Endothelial cell of umbilical vein (primary cell): ENCODE data around the gene NKX6-2.

ENCODE experiments used
- CTCF ChIP-seq, 2 donors: IDR thresholded peaks; 1 replicate in 1 of 2; 2 replicates in 1 of 2; pipeline ENCODE4 v1.5.1; 2011; ENCODE audit warnings: low read length in 2 of 2, mild to moderate bottlenecking in 2 of 2, moderate library complexity in 2 of 2, control low read depth in 1 of 2, inconsistent platforms in 1 of 2, low read depth in 1 of 2; ENCODE audit not compliant: insufficient read depth in 1 of 2; ENCODE audit errors: extremely low read depth in 1 of 2
- EZH2 ChIP-seq: IDR thresholded peaks from 2 replicates; pipeline ENCODE4 v1.6.1; 2012; ENCODE audit warnings: borderline replicate concordance, low read depth, mild to moderate bottlenecking, moderate library complexity, low read length, inconsistent platforms; ENCODE audit not compliant: severe bottlenecking
- FOS ChIP-seq: IDR thresholded peaks from 2 replicates; pipeline ENCODE4 v1.6.1; 2011; ENCODE audit warnings: mild to moderate bottlenecking, low read length, moderate library complexity, borderline replicate concordance; ENCODE audit not compliant: insufficient read depth
- JUN ChIP-seq: IDR thresholded peaks from 2 replicates; pipeline ENCODE4 v1.6.1; 2011; ENCODE audit warnings: borderline replicate concordance, low read depth; ENCODE audit not compliant: insufficient read length, insufficient read depth
- MYC ChIP-seq: IDR thresholded peaks from one replicate; pipeline ENCODE4 v1.6.1; 2011; ENCODE audit warnings: mild to moderate bottlenecking, low read depth, low read length
- POLR2A ChIP-seq: IDR thresholded peaks from 2 replicates; pipeline ENCODE4 v1.6.1; 2012; ENCODE audit warnings: low read depth, mild to moderate bottlenecking, control low read depth, low read length
- TF ChIP-seq, protein P1 (sequence below): IDR thresholded peaks from 2 replicates; pipeline ENCODE4 v1.6.1; 2011; ENCODE audit not compliant: insufficient read depth, insufficient read length

DNA sequence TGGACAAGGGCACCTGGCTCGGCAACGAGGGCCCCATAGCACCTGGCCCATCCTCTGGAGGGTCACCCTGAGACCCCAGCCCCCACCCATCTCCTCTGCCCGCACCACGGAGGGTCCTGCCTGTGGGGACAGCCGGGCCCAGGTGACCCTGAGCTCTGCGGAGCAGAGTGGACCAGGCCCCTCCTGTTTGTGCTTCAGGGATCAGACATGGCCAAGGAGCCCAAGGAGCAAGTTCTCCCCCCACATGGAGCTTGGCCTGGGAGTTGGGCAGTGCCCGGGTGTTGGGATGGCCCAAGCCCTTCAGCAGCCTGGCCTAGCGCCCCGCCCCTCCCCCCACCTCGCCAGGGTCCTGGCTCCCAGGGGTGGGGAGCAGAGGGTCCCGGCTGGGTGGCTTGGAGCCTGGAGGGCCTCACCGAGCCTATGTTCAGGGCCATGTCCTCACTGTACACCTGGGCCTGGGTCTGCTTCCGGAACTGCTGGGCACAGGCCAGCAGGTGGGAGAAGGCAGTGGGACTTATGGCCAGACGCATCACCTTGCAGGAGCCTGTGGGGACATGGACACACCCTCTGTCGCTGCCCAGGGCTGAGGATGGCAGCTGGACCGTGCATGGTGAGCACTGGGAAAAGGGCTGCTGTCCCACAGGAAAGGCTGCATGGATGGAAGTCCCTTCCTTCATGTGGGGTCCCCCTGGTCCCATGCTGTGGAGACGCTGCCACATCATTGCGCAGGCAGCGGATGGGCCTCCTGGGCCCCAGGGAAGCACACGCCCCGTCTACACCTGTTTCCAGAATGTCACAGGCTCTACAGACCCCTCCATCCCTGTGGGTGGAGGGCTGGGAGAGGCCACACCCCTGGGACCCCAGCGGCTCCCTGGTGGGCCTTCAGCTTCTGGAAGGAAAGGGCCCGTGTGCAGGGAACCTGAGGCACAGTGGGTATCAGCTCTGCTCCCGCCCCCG lies 49.2 kb upstream of the NKX6-2 start:
- TF ChIP-seq CTCF (IDR thresholded peaks at IDR 0.05; ENCODE audit: extremely low read depth in 1 of 2, insufficient read depth in 1 of 2, low read depth in 1 of 2, low read length in 2 of 2): no peak
- TF ChIP-seq FOS: no peak
- TF ChIP-seq MYC: no peak
- TF ChIP-seq, protein P1, sequence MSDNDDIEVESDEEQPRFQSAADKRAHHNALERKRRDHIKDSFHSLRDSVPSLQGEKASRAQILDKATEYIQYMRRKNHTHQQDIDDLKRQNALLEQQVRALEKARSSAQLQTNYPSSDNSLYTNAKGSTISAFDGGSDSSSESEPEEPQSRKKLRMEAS: no peak
- no peak for TF ChIP-seq POLR2A
- no peak for TF ChIP-seq EZH2
- no peak for TF ChIP-seq JUN
